GOT3 (cell line): ENCODE measurements around the gene ADRM1.

Source experiments
- DNase-seq: peaks from one replicate; lab custom pipeline; 2025; ENCODE audit warnings: mixed read lengths; lab: John Stamatoyannopoulos, UW

Gene ADRM1, protein sequence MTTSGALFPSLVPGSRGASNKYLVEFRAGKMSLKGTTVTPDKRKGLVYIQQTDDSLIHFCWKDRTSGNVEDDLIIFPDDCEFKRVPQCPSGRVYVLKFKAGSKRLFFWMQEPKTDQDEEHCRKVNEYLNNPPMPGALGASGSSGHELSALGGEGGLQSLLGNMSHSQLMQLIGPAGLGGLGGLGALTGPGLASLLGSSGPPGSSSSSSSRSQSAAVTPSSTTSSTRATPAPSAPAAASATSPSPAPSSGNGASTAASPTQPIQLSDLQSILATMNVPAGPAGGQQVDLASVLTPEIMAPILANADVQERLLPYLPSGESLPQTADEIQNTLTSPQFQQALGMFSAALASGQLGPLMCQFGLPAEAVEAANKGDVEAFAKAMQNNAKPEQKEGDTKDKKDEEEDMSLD

DNA sequence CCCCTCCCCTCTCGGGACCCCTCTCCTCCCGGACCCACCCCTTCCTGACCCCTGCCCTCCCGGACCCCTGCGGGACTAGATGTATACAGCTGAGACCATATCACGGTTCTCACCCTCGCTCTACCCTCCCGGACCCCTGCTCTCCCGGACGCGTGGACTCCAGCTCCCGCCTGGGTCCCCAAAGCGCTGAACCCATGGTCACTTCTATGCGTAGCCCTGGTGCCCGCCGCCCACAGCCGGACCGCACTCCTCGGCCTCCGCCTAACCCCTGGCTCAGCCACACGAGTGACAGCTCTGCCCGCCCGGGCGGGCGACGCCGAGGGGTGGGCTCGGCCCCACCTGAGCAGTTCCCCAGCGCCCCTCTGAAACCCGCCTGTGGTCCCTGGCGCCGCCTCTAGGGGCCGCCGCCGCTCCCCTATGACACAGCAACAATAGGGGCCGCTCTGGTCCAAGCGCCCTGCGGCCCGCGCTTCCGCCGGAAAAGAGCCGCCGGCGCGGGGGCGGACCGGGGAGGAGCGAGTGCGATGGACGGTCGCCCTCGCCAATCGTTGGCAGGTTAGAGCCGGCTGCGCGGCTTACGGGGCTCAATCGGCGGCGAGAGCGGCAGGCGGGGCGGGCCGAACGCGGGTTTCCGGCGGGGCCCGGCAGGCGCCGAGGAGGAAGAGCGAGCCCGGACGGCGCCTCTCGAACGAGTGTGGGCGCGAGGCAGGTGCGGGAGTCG lies at the start of gene ADRM1:
TSS of gene ADRM1 (plus strand) at position 657 of the 721 bp plus-strand sequence. CDS start 572 bp downstream, outside the sequence.
- DNase-seq: peak; percentile 98

DNA sequence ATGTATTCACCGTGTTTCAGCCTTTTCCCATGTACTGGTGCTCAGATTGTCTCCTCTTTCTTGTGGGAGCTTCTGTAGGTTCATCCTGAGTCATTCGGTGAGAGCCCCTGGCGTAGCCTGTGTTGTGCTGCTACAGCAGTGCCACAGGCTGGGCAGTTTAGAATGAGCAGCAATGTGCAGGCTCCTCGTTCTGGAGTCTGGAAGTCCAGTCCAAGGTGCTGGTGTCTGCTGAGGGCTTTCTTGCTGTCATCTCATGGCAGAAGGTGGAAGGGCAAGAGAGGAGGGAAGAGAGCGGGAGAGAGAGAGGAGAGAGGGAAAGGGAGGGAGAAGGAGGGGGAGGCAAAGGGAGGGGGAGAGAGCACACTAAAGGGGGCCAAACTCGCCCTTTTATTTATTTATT lies 49.4 kb upstream of the ADRM1 start:
- no peak for DNase-seq

DNA sequence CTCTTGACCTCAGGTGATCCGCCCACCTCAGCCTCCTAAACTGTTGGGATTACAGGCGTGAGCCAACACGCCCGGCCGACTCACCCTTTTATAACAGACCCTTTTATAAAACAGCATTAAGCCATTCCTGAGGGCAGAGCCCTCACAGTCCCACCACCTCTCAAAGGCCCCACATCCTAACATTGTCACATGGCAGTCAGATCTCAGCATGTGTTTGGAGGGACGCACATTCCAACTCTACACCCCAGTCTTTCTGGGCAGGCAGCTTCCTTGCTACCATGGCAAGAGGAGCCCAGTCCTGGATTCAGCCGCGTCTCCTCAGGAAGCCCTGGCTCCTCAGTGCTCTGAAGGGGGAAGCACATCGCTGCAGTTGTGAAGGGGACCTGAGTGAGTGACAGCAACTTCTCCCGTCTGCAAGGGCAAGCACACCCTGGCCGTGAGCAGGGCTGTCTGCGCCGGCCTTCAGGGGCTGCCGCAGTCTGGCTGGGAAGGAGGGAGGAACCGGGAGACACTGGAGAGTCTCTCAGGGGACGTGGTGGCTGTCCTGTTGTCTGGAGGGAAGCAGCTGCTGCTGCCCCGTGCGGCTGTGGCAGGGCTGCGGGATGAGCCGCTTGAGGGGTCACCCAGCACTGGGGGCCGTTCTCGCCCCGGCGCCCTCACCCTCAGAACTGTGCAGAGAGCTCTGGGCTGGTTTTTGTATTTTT lies 48.6 kb upstream of the ADRM1 start:
- no peak for DNase-seq

DNA sequence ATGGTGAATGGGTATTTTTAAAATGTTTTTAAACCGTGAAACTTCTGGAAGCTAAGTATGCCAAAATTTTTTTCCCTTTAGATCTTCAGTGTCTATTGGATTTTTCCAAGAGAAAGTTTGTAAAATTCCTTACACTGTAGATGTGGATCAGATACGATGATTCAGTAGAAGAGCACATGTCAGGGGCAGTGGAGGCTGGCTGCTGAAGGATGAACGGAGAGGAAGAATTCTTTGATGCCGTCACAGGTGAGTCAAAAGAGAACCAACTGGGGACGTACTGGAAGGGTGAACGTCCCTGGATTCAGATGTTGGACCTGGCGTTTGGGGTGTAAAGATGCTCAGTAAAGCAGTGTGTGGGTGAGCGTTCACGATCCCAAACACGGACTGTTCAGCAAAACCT lies 46.8 kb upstream of the ADRM1 start:
- DNase-seq: no peak

DNA sequence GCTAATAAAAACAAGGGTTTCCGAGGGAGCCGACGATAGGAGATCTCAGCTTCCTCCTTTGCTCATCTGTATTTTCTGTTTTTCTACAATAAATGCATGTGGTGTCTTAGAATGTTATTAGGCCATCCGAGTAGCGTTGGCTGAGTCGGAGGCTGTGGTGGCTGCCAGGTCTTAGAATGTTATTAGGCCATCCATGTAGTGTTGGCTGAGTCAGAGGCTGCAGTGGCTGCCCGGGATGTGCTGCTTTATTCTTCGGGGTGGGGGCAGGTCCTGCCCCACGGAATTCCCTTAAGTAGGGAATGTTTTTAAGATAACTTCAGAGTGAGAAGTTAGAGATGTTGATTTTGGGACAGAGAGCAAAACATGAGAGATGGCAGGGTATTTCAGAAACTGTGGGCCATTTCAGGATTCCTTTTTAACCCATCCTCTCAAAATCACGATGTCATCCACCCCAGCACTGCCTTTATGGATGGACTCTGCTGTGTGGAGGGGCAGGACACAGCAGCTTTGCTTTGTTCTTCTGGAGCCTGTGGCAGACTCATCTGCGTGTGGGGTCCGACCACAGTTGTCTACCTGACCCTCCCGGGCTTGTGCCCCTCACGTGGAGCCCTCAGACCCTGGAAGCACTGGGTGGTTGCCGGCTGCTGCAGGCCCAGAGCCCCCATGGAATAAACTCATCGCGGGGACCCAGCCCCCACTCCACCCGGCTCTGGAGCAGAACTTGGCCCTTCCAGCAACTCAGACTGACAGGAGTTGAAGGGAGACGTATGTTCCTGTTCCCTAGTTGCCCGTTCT lies 44.1 kb upstream of the ADRM1 start:
- no peak for DNase-seq

DNA sequence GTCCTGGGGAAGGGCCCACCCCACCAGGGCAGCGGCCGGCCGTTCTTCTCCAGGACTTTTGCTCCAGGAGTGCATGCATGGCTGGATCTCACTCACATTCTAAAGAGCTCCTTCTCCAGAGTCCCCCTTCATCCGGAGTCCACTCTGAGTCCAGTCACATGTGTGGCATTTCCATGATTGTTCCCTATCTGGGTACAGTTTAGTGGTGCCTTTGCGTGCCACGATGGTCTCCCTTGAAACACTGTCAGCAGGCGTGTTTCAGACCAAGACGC lies 43.6 kb upstream of the ADRM1 start:
- no peak for DNase-seq

DNA sequence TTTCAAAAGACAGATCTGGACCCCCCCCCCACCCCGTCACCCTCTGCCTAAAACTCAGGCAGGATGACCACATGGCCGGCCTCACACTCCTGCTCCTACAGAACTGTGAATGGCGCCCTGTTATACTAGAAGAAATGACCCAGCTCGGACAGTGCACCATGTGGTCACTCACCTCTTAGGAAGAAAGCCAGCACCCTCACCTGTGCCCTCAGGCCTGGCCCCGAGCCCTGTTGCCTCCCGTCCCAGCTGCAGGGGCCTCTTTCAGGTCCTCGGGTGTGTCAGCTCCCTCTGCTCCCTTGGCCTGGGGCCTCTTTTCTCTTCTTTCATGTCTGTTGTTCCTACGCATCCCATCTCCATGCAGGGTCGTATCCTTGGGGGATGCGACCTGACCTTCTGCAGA lies 40.7 kb upstream of the ADRM1 start:
- no peak for DNase-seq

DNA sequence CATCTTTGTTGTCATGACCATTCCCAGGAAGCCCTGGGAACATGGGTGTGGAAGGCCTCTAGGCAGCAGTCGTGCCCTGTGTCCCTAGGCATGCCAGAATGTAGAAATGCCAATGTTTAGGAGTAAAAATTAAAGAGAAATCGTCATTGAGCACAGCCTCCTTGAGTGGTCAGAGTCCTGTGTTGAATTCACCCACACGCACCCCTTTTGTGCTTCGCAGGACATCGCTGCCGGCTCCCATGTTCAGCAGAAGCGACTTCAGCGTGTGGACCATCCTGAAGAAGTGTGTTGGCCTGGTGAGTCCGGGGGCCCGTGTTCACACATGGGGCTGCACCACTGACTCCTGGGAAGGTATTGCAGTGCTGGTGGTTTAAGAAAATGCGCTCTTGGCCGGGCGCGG lies 39.4 kb upstream of the ADRM1 start:
- no peak for DNase-seq

DNA sequence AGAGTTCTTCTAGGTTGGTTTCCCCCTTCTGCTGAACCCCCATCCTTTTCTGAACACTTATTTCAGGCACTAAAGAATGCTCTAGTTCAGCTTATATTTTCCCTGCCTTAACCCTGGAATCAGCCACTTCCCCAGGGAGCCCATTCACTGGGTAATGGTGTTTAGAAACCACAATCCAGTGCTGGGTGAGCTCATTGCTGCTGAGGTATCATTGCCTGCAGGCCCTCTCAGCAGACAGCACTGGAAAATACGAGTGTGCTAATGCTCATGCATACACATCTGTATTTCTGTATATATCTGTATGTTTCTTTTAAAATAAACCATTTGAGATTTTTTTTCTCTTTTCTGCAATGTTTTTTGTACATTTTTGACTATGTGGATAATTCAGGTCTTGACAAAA lies 37.4 kb upstream of the ADRM1 start:
- no peak for DNase-seq

DNA sequence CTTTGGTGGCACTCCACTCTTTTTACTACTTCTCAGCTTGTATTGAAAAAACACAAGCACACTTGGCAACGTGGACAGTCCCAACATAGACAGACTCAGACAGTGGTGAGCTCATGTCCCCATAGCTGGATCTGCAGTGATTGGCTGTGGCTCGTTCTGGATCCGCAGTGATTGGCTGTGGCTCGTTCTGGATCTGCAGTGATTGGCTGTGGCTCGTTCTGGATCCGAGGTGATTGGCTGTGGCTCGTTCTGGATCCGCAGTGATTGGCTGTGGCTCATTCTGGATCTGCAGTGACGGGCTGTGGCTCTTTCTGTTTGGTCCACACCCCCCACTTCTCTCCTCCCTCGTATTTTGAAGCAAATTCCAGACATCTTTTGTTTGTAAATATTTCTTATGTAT lies 36.5 kb upstream of the ADRM1 start:
- no peak for DNase-seq

DNA sequence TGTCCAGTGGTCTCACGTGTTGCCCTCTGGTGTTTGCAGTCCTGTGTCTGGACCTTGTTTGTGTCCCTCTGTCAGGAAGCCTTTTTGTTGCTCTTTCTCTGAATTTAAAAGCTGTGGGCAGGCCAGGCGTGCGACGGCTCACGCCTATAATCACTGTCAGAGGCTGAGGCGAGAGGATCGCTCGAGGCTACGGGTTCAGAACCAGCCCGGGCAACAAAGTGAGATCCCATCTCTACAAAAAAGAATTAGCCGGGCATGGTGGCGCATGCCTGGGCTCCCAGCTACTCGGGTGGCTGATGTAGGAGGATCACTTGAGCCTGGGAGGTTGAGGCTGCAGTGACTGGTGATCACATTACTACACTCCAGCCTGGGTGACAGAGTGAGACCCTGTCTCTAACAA lies 35.9 kb upstream of the ADRM1 start:
- no peak for DNase-seq

DNA sequence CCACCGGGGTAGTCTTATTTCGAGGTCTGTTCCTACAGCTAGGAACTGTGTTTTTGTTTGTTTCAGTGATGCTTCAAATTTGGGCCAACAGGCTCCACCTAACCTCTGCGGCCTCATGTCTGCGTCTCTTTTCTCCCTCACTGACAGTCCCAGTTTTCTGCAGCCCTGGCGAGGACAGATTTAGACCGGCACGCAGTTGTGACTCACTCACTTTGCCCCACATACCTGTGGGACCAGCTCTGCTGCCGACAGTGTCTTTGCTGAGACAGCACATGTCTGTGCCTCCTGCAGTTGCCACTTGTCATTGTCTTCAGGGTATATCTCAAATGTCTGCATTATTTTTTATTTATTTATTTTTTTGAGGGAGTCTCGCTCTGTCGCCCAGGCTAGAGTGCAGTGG lies 35.3 kb upstream of the ADRM1 start:
- no peak for DNase-seq

DNA sequence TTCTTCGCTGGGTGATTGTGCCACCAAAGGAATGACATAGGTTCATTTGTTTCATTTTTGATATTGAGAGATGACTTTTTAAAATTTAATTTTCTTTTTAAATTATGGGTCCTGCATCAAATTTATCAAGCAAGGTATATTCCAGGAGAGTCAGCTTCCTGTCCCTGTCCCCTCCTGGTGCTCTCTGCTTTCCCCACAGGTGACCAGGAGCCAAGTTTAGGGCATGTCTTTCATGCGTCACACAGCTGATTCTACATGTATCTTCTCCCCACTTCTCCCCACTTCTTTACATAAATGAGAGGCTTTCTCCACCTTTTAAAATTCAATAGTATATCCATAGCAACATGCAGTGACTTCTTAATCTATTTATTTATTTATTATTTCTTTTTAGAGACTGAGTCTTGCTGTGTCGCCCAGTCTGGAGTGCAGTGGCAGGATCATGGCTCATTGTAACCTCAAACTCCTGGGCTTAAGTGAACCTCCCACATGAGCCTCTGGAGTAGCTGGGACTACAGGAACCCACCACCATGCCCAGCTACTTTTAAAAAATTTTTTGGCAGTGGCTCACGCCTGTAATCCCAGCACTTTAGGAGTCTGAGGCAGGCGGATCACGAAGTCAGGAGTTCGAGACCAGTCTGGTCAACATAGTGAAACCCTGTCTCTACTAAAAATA lies 34.4 kb upstream of the ADRM1 start:
- DNase-seq: no peak

DNA sequence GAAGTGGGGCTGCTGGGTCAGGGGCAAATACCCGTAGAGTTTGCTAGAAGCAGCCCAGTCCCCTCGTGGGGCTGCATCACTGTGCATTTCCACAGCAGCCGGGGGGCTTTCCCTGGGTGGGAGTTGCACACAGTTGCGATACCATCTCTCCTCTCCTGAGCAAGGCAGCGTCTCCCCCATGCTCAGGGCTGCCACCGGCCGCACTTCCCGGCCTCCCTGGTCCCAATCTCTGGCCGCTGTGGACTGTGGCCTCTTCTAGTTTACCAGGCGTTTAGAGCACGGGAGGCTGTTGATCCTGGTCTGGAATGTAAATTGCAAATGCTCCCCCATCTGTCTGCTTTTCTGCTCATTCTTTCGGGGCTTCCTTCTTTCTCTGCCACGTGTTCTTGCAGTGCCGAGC lies 33.4 kb upstream of the ADRM1 start:
- DNase-seq: no peak

DNA sequence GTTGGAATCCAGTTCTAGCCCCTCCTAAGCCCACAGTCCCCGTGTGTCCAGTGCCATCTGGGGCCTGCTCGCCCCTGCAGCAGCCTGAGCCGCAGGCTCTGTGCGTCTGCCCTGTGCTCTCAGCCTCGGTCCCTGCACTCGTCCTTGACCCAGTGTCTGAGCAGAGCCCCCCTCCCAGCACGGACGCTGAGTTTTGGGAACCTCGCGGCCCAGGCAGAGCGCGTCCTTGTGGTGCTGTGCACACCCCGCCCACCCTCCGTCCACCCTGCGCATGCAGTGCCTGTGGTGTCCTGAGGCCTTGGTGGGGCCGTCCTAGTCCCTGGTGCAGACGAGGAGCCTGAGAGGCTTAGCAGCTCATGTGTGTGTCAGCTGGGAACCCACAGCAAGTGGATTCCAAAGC lies 32.9 kb upstream of the ADRM1 start:
- no peak for DNase-seq

DNA sequence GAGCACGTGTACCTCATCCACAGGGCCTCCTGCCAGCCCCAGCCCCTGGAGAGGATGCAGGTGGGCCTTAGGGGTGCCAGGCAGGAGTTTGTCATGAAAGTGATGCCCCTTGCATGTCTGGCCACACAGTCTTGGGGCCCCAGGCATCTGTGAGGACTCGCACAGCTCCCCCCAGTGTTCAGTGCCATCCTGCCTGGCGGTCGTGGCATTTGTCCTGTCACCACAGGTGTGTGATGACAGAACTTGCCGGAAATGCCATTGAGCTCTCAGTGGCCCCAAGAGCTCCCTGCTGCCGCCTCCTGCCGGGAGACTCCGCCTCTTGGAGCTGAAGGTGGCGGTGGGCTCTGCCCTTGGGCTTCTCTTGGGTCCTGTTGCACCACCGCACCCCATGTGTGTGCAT lies 30.6 kb upstream of the ADRM1 start:
- DNase-seq: no peak

DNA sequence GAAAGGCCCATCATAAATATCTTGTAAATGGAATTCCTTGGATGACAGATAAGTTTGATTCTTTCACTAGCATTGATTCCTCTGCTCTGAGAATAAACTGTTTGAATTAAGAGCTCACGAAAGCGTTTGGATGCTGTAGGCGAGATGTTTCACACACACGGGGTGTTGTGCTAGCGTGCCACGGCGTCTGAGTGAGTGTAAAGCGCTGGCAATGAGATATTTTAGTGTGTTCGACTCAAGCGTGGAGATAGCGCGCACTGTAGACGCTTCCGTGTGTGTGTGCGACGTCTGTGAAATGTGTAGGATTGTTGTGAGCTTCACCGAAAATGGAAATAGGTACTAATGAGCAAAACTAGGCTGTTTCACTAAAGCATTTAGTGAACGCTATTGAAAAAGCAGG lies 29.4 kb upstream of the ADRM1 start:
- no peak for DNase-seq

DNA sequence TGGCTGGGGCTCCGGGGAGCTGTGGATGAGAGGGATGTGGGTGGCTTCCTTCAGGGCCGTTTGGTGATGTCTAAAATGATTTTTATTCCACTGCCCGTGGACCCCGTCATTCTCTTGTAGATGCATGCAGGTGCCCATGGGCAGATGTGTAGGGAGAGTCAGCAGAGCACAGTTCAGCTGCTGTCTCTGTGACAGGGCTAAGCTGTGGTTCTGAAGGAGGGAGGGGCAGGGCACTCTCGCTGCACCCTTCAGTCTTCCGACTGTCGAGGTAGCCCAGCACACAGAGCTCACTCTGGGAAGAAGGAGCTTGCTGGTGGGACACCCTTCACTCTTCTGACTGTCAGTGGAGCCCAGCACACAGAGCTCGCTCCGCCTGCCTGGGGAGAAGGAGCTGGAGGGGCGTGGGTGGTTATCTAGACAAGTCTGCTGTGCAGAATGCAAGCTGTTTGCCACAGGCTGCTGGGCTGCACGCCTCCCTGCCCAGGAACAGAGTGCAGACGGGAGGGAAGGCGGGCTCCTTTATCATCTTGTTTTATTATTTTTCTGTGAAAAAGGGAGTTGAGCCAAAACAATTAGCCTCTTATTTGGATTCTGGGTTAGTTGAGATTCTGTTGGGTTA lies 28.4 kb upstream of the ADRM1 start:
- no peak for DNase-seq

DNA sequence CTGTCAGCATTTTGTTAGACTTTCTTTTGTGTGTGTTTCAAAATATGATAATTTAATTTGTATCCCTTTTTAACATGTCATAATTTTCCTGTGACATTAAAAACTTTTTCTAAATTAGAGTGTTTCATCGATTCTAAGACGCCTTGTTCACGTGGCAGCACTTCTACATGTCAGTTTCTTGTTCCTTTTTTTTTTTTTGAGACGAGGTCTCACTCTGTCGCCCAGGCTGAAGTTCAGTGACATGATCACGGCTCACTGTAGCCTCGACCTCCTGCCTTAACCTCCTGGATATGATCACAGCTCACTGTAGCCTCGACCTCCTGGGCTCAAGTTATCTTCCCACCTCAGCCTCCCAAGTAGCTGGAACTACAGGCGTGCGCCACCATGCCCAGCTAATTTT lies 27.6 kb upstream of the ADRM1 start:
- DNase-seq: no peak

DNA sequence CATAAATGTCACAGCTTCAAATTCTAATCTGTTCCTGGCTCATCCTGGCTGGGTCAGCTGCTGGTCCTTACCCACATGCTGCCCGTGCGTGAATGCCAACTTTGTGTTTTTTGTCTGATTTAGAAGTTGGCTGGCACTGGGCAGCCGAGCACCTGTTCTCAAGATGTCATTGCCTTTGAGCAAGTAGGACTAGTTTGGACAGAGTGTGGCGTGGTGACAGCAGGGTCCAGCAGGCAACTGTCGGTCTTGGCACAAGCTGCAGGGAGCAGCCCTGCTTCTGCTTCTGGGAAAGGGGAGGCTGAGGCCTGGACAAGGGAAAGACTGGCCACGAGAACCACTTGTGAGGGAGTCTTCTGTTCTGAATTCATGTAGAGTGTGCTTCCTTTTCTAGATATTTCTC lies 26.4 kb upstream of the ADRM1 start:
- no peak for DNase-seq

DNA sequence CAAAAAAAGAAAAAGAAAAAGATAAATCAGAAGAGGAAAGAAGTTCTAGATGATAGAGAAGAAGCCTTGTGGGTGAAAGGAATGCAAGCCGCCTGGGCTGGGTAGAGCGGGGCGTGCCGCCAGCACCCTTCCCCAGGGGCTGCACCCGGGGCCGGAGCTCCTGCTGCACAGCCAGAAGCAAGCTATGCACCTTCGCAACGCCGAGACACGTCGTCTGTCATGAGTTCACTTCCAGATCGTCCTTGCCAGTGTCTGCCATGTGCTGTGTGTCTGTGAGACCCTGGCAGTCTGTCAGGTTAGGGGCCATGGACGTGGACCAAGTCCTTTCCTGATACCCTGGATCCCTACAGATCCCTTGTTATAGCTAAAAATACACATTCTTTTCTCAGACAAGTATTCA lies 25.5 kb upstream of the ADRM1 start:
- DNase-seq: no peak
